T-helper 9 cell (primary cell): Measurements from ENCODE around the gene EDIL3.

Source experiments
- DNase-seq: peaks from one replicate; pipeline ENCODE4 v3.0.0-alpha.2; 2020
- total RNA-seq, 2 donors: gene quantifications; one replicate each; lab custom pipeline; 2026; lab: John Stamatoyannopoulos, UW

The EDIL3 gene
- 0 to 0.56 reads per million in 2 donors for total RNA-seq

GRCh38 chr5:84384604-84385575 lies at the start of gene EDIL3:
Gene EDIL3, minus strand, starts transcription at chr5:84384880. Its CDS starts 506 bp downstream, at chr5:84384374.
- DNase-seq = no peak

GRCh38 chr5:84433461-84433860 lies 48.8 kb upstream of the EDIL3 start:
- DNase-seq = no peak

GRCh38 chr5:84430863-84431663 lies 46.4 kb upstream of the EDIL3 start:
- DNase-seq = no peak

DNA sequence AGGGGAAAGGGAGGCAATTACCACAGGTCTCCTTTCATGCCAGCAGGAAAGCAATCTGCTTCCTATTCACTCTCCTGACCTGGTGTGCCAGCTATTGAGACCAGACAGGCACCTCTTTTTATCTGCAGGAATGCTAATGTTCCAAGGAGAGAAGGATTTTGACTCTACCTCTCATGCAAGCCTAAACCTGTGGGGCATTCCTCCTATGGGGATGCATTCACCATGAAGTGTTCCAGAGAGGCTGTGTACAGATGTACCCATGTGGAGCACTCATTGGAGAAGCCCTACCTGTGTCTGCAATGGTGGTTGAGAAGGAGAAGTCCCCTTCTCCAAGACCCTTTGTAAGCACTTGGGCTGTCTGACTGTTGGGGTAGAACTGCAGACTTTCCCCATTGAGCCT lies 45.4 kb upstream of the EDIL3 start:
- no peak for DNase-seq

DNA sequence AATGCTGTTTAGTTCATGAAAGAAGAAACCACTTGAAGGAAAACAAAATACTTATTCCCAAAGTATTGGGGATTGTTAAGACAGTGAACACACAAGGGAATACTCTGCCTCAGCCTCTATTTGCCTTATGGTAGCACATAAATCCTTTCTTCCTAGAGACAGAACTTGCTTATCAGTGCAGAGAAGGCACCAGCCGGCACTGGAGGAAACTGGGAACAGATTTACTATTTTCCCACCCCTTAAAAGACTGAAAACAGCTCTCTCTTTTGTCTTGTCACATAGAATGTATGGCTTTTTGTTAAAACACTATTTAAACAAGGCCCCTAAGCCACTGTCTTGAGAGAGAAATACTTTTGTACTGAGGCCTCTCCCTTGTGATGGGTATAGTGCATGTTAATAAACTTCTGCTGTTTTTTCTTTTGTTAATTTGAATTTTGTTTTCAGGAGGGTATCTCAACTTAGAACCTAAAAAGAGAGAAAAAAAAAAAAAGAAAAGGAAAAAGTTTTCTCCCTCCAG lies 40.7 kb upstream of the EDIL3 start:
- DNase-seq = no peak

- no peak for DNase-seq
These were observed 35.1 kb upstream of the EDIL3 start for GRCh38 chr5:84419742-84420141.

DNA sequence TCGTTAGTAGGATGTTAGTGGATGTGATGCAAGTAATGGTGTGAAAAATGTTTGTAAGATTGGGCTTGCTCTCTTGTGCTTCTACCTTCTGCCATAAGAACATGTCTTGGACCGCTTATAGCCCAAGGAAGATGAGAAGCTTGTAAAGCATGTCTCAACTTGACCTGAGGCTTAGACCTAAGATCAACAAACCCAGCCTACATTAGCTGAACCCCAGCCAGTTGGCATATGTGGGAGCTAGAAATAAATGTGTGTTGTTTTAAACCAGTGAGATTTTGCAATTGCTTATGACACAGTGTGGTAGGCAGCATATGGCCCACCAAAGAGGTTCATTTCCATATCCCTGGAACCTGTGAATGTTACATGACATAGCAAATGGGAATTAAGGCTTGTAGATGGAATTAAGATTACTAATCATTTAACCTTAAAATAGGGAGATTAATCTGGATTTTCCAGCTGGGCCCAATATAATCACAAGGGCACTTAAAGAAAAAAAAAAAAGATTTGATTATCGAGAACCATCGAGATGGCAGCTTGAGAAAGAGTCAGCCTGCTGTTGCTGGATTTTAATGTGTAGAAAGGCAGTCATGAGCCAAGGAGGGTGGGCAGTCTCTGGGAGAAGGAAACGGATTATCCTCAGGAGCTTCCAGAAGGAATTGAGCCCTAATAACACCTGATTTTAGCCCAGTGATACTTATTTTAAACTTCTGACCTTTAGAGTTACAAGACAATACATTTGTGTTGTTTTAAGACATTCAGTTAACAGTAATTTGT lies 27.3 kb upstream of the EDIL3 start:
- no peak for DNase-seq

- DNase-seq = no peak
These were observed 21.4 kb upstream of the EDIL3 start for GRCh38 chr5:84406111-84406510.

DNA sequence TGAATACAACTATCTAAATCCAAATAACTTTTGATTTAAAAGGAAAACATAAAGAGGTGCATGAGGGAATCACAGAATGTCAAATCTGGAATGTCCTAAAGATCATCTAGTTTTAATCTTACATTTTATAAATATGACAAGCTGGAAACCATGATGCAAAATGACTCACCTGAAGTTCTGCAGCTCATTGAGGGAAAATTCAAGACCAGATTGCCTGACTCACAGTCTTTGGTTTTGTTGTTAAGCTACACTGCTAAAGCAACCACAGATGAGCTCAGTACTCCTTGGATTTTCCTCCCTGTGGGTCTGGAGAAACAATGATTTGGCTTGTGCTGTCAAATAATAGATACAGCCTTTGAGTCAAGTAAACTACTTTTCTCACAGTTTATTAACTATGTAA lies 19.1 kb upstream of the EDIL3 start:
- no peak for DNase-seq

GRCh38 chr5:84397385-84397784 lies 12.7 kb upstream of the EDIL3 start:
- no peak for DNase-seq

GRCh38 chr5:84393969-84394368 lies 9.3 kb upstream of the EDIL3 start:
- DNase-seq = no peak

DNA sequence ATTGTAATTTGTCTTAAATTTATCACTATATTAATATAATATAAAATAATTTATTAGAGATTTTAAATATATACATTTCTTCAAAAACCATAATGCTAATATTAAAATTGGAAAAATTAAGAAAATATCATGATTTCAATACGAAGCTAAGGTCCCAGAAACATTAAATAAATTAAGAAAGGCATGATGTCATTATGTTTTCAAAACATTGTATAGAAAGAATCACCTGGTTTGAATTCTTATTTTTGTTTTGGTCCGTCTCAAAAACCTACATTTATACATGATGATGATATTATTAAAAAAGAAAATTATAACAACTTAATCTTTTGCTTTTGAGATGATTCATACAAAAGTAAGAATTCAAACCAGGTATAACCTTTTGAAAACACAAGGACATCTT lies 8.2 kb upstream of the EDIL3 start:
- DNase-seq = no peak

- no peak for DNase-seq
These were observed 1.0 kb upstream of the EDIL3 start for GRCh38 chr5:84385705-84386104.

DNA sequence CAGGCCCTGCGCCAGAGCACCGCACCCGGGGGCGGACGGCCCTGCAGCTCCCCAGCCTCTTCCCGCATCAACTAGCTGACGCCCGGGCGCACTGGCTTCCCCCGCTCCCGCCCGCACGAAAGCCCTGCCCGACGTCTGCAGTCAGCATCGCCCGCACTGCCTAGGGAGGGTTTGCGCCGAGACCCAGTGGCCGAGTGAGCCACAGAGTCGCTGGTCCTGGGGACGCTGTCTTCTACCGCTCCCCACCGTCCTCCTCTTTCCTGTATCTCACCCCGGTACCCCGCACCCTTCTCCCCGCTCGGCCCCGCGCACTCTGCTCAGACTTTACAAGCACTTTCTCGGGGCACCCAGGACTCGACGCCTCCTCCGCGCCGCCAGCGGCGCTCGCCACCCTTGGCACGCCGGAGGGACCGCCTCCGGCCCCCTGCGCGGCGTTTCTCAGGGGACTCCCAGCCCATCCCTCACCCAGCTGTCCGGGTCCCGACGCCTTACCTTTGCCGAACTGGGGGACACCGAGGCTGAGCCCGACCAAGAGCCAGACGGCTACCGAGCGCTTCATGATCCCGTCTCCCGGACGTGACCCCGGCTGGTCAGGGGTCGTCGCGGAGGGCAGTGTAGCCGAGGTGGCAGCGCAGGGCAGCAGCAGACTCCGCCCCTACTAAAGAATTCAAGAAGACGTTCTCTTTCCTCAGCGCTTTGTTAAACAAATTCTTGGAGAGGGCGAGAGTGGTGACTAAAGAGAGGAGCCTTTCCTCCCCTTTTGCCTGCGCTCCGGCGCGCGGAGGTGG lies 670 bp downstream of the EDIL3 start:
- no peak for DNase-seq

GRCh38 chr5:84383296-84383815 lies 1.3 kb downstream of the EDIL3 start:
- no peak for DNase-seq

DNA sequence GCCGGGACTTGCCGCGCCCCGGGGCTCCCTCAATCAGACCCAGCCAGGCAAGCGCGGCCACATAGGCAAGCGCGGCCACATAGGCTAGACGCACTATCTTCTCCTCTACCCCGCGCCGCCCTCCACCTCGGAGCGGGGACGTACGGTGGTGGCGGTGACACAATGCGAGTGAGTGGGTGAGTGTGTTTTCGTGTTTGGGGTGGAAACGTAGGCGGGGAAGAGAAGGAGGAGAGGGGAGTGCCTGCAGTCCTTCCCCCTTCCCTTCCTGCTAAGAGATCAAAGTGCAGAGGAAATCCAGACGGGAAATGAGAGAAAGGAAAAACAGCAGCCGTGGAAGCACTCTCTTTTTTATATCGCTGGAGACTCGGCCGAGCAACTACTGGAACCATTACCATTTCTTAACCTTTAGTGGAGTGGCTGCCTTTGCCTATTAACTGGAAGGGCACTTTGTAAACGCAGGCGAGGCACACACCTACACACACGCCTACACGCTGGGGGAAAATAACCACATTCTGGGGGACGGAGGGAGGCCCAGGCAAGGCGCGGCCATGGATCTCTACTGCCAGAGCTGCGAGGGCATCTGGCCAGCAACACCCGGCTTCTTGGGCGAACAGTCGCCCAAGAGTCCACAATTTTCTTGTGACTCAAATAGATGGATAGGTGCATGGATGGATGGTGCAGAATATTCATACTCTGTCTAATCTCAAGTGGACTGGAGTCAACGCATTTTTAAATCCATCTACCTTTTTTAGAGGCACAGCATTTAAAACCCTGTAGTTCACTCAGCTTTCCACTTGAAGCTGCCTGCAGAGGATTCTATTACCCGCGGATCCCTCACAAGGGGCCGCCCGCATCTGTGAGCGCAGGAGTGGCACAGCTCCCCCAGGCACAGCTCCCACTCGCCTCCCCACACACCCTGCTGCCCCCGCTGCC lies 2.1 kb downstream of the EDIL3 start:
- DNase-seq = no peak

- DNase-seq = no peak
These were observed 2.9 kb downstream of the EDIL3 start for GRCh38 chr5:84381502-84382362.

GRCh38 chr5:84379749-84380148 lies 4.9 kb downstream of the EDIL3 start:
- DNase-seq = no peak

GRCh38 chr5:84378961-84379360 lies 5.7 kb downstream of the EDIL3 start:
- no peak for DNase-seq
